ENCODE results near the gene KCNIP3.

KCNIP3 gene

GRCh38 chr2:95320986-95321767 is 24.0 kb downstream of the KCNIP3 start:
- no peaks in the 10 kb centered on the region for H3K36me3 Mint-ChIP-seq (ENCODE audit: low read depth)
- H3K27ac Mint-ChIP-seq: no peak overlapping the region
- H3K4me3 Mint-ChIP-seq: no peak overlapping the region
- peaks cover 7% of the 10 kb centered on the region for H3K9me3 Mint-ChIP-seq
- H3K27me3 Mint-ChIP-seq: no peaks in the 10 kb centered on the region
- H3K4me1 Mint-ChIP-seq (ENCODE audit: low read depth): no peaks in the 10 kb centered on the region

DNA sequence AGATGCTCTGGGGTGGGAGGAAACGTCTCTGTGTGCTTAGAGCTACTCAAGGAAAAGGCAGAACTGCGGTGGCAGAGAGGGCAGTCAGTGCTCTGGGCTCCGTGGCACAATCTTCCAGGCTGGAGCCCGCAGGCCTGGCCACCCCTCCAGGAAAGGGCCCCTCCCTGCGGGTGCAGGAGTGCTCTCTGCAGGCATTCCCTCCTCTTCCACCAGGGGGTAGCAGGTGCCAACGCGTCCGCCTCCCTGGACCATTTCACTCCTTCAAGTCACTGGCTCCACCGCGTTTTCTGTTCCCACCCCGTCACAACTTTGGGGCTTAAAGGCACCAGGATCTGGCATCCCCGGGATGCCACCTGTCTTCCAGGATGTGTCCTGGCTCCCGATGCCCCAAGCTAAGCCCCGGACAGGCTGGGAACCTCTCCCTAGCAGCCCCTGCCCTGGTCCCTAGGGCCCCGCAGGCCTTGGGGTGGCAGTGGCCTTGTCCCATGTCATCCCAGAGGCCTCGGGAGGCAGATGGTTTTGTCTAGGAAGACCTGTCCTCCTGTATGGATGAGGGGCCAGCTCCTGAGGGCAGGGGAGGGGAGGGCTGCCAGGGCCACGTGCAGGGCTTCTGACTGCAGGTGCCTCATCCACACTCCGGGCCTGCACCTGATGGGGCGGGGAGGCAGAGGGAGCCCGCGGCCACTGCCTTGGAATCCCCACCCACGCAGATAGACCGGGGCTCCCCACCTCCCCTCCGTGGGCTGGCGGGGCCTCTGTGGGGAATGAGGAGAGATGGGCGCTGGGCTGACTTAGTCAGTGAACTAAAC is 26.4 kb downstream of the KCNIP3 start:
- Mint-ChIP-seq H3K4me1 (ENCODE audit: low read depth) (no peaks in the 10 kb centered on the region), H3K4me3 (no peak overlapping the region), H3K9me3 (peaks cover 8% of the 10 kb centered on the region), H3K27me3 (no peaks in the 10 kb centered on the region), H3K36me3 (ENCODE audit: low read depth) (no peaks in the 10 kb centered on the region), H3K27ac (no peak overlapping the region)

- no peaks in the 10 kb centered on the region for H3K36me3 Mint-ChIP-seq (ENCODE audit: low read depth)
- H3K4me3 Mint-ChIP-seq: no peak overlapping the region
- H3K27me3 Mint-ChIP-seq: no peaks in the 10 kb centered on the region
- H3K27ac Mint-ChIP-seq: no peak overlapping the region
- H3K9me3 Mint-ChIP-seq: peaks cover 8% of the 10 kb centered on the region
- no peaks in the 10 kb centered on the region for H3K4me1 Mint-ChIP-seq (ENCODE audit: low read depth)
These were observed 27.9 kb downstream of the KCNIP3 start for GRCh38 chr2:95325026-95325425.

DNA sequence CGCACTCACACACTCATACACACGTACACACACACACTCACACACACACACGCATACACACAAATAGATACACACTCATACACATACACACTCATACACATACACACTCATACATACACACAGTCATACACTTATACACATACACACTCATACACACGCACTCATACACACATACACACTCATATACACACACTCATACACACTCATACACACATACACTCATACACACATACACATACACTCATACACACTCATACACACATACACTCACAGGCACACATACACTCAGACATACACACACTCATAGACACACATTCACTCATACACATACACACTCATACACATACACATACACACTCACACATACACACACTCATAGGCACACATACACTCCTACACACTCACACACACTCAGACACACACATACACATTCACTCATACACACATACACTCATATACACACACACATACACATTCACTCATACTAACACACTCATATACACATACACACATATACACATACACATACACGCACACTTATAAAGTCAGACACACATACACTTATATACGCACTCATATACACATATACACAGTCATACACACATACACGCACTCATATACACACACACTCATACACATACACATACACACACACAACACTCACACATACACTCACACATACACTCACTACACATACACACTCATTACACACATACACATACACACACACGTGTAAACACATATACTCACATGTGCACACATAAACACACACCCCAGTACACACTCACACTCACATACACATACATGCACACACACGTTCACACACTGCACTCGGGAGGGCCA is 28.7 kb downstream of the KCNIP3 start:
- no peaks in the 10 kb centered on the region for H3K36me3 Mint-ChIP-seq (ENCODE audit: low read depth)
- no peak overlapping the region for H3K27ac Mint-ChIP-seq
- peaks cover 8% of the 10 kb centered on the region for H3K9me3 Mint-ChIP-seq
- H3K4me1 Mint-ChIP-seq (ENCODE audit: low read depth): no peaks in the 10 kb centered on the region
- H3K27me3 Mint-ChIP-seq: no peaks in the 10 kb centered on the region
- no peak overlapping the region for H3K4me3 Mint-ChIP-seq

DNA sequence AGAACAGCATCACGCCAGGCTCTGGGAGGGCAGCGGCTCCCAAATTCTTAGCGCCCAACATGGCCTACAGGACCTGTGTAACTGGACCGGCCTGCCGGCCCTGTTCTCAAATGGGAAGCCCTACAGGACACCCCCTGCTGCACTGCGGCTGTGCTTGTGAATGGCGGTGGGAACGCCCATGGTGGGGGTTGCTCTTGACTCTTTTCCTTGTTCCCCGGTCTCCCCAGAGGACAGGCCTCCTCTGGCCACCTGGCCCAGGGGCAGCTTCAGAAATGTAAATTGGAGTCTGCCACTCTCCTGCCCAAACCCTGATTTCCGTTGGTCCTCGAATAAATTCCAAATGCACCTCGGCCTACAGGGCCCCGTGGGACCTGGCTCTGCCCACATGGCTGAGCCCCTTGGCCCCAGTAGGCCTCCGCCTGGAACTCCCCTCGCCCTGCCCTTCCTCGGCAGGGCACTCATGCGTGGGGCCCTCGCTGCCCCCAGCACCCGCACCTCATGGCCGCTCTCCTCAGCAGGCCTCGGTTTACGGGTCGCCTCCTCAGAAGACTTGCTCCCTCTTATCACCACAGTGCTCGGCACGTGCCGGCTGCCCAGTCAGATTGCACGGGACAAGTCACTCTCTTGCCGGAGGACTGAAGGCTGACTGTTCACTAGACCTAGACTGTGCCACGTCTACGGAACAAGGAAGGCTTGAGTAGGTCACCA is 29.4 kb downstream of the KCNIP3 start:
- H3K4me1 Mint-ChIP-seq (ENCODE audit: low read depth): no peaks in the 10 kb centered on the region
- no peak overlapping the region for H3K27ac Mint-ChIP-seq
- peaks cover 8% of the 10 kb centered on the region for H3K9me3 Mint-ChIP-seq
- H3K27me3 Mint-ChIP-seq: no peaks in the 10 kb centered on the region
- H3K4me3 Mint-ChIP-seq: no peak overlapping the region
- H3K36me3 Mint-ChIP-seq (ENCODE audit: low read depth): no peaks in the 10 kb centered on the region

DNA sequence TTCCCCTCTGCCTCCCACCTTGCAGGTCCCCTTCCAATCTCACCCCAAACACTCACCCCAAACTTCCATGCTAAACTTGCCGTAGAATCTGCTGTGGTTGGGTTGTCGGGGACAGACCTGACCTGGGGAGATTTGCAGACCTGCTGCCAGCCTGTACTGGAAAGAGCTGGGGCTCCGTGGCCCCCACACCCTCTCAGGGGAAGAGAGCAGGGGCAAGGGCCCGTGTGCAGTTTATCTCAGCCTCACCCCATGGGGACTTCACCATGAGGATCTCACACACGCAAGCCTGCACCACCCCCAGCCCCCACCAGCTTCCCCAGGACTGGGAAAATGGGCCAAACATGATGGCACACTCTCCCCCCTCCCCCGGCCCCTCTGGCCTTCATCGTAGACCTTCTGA is 30.7 kb downstream of the KCNIP3 start:
- H3K4me3 Mint-ChIP-seq: no peak overlapping the region
- H3K9me3 Mint-ChIP-seq: peaks cover 8% of the 10 kb centered on the region
- no peaks in the 10 kb centered on the region for H3K27me3 Mint-ChIP-seq
- no peak overlapping the region for H3K27ac Mint-ChIP-seq
- no peaks in the 10 kb centered on the region for H3K36me3 Mint-ChIP-seq (ENCODE audit: low read depth)
- no peaks in the 10 kb centered on the region for H3K4me1 Mint-ChIP-seq (ENCODE audit: low read depth)

DNA sequence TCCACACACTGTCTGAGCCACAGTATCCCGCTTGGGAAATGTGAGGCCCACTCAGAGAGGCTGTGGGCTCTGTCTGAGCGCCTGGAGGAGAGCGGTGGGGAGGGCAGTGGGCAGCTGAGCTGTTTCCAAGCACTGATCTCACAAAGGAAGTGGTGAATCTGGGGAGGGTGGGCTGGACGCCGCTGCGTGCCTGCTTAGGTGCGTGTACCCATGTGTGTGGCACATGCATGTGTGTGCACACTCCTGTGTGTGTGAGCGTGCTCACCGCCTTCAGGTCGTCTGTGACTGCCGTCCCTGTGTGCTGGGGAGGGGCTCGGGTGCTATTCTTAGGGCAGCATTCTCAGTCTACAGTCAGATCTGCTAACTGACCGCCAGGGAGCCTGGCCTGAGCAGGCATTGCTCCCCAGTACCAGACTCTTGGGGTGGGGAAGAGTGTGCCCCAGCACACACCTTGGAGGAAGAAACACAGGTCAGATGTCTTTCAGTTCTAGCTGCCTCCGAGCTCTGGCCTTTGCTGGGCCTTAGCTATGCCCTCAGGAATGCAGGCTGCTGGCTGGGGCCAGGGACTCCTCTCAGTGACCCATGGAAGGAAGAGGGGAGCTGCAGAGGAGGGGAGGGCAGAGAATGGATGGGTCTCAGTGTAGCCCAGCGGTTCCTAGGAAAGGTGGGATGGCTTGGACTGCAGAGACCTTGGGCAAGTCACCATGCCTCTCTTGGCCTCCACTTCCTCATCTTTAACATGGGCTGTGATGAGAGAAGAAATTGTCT is 31.4 kb downstream of the KCNIP3 start:
- Mint-ChIP-seq H3K27me3 (no peaks in the 10 kb centered on the region), H3K4me3 (no peak overlapping the region), H3K4me1 (ENCODE audit: low read depth) (no peaks in the 10 kb centered on the region), H3K27ac (no peak overlapping the region), H3K9me3 (peaks cover 8% of the 10 kb centered on the region), H3K36me3 (ENCODE audit: low read depth) (no peaks in the 10 kb centered on the region)

DNA sequence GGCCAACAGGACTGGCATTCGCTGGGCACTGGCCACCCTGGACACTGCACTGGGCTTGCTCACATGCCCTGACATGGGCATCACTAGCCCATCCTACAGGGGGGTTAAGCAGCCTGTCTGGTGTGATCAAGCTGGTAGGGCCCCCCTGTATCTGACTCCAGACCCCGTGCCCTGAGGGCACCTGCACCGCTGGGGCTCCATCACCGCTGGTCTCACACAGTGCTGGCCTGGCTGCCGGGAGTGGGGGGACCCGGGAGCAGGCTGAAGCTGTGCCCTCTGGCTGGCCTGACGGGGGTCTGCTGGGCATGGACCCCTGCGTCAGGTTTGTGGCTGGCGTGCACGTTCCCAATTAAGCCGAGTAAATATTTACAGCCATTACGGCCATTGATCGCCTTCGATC is 32.3 kb downstream of the KCNIP3 start:
- H3K9me3 Mint-ChIP-seq: peaks cover 8% of the 10 kb centered on the region
- H3K27me3 Mint-ChIP-seq: no peaks in the 10 kb centered on the region
- no peak overlapping the region for H3K27ac Mint-ChIP-seq
- no peaks in the 10 kb centered on the region for H3K36me3 Mint-ChIP-seq (ENCODE audit: low read depth)
- no peaks in the 10 kb centered on the region for H3K4me1 Mint-ChIP-seq (ENCODE audit: low read depth)
- H3K4me3 Mint-ChIP-seq: no peak overlapping the region

DNA sequence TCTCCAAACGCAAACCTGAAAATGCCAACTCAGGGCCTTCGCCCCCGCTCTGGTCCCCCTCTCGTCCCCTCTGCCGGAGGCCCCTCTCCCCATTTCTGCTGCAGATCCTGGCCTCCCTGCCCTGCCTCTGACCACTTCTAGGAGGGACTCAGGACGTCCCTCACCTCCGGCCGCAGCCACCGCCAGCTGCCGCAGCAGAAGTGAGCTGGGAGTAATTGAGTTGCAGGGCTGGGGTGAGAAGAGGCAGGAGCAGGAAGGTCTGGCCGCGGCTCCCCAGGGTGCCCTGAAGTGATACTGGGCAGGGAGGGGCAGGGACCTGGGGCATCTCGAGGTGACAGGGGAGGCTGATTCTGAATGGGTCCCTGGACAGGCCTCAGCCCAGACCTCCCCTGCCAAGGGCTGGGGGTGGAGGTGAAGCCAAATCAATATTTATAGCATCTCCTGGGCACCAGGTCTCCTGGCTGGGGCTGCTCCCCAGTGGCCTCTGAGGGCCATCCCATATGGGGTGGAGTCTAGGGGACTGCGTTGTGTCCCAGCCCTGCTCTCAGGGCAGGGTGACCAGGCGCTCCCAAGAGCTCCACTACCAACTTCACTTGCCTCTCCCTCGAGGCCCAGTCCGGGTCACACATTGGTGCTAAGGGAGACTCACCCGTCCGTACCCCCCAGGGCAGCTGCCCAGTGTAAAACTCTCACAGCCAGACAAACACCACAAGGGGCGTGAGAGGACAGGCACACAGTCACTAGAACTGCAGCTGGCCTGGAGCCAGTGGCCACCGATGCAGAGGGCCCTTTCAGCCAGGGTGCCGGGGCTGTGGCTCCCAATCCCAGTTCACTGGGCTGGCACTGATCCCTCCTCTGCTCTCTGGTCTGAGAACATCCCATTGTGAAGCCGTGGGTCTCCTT is 33.0 kb downstream of the KCNIP3 start:
- Mint-ChIP-seq H3K27ac (no peak overlapping the region), H3K36me3 (ENCODE audit: low read depth) (no peaks in the 10 kb centered on the region), H3K4me3 (no peak overlapping the region), H3K27me3 (no peaks in the 10 kb centered on the region), H3K4me1 (ENCODE audit: low read depth) (no peaks in the 10 kb centered on the region), H3K9me3 (peaks cover 8% of the 10 kb centered on the region)

- no peaks in the 10 kb centered on the region for H3K36me3 Mint-ChIP-seq (ENCODE audit: low read depth)
- peaks cover 4% of the 10 kb centered on the region for H3K9me3 Mint-ChIP-seq
- no peak overlapping the region for H3K4me3 Mint-ChIP-seq
- H3K27ac Mint-ChIP-seq: no peak overlapping the region
- H3K27me3 Mint-ChIP-seq: no peaks in the 10 kb centered on the region
- no peaks in the 10 kb centered on the region for H3K4me1 Mint-ChIP-seq (ENCODE audit: low read depth)
These were observed 33.7 kb downstream of the KCNIP3 start for GRCh38 chr2:95330794-95331338.

GRCh38 chr2:95331606-95332005 is 34.5 kb downstream of the KCNIP3 start:
- Mint-ChIP-seq H3K4me1 (ENCODE audit: low read depth) (no peaks in the 10 kb centered on the region), H3K27ac (no peak overlapping the region)

DNA sequence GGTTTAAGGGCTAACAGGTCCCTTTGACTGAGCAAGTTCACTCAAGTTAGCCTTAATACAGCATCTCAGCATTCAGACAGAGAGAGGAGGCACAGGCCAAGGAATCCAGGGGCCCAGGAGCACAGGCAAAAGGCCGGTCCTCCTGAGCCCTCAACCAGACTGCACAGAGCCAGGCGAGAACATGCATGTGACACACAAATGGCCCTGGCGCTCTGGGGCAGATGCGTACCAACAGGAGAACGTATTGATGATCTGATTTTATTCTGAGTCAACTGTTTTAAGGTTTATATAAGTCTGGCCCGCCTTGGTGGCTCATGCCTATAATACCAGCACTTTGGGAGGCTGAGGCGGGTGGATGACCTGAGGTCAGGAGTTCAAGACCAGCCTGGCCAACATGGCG is 34.9 kb downstream of the KCNIP3 start:
- no peaks in the 10 kb centered on the region for H3K4me1 Mint-ChIP-seq (ENCODE audit: low read depth)
- no peak overlapping the region for H3K4me3 Mint-ChIP-seq
- no peak overlapping the region for H3K27ac Mint-ChIP-seq
- H3K9me3 Mint-ChIP-seq: no peaks in the 10 kb centered on the region
- H3K36me3 Mint-ChIP-seq (ENCODE audit: low read depth): no peaks in the 10 kb centered on the region
- H3K27me3 Mint-ChIP-seq: no peaks in the 10 kb centered on the region

More at GRCh38 chr2:95331606-95332005, 34.5 kb downstream of the KCNIP3 start:
- no peak overlapping the region for H3K4me3 Mint-ChIP-seq
- H3K9me3 Mint-ChIP-seq: no peaks in the 10 kb centered on the region
- H3K36me3 Mint-ChIP-seq (ENCODE audit: low read depth): no peaks in the 10 kb centered on the region
- H3K27me3 Mint-ChIP-seq: no peaks in the 10 kb centered on the region

DNA sequence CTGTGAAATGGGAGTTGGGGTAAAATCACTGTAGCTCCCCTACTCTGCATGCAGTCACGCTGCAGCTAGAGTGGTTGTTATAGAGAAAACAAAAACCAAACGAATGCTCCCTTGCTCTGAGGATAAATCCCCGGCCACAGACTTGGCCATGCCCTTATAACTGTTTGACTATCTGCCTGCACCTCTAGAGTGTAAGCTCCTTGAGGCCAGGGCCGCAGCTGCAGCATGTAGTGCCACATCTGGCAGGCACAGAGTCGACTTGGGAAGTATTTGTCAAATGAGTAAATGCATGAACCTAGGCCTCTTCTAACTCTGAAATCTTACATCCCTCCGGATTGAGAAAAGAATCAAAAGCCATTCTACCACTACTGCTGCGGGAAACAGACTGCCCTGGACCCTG is 35.9 kb downstream of the KCNIP3 start:
- Mint-ChIP-seq H3K27ac (no peak overlapping the region), H3K36me3 (ENCODE audit: low read depth) (no peaks in the 10 kb centered on the region), H3K4me1 (ENCODE audit: low read depth) (no peaks in the 10 kb centered on the region), H3K27me3 (no peaks in the 10 kb centered on the region), H3K9me3 (no peaks in the 10 kb centered on the region), H3K4me3 (no peak overlapping the region)
